Measurements from ENCODE around the gene NFKBIZ.

Gene NFKBIZ

GRCh38 chr3:101827211-101828174 is 21.8 kb upstream of the NFKBIZ start:
- DNase-seq = peak; percentile 89

- DNase-seq = no peak
These were observed 21.0 kb upstream of the NFKBIZ start for GRCh38 chr3:101828276-101828675.

GRCh38 chr3:101828691-101829436 is 20.4 kb upstream of the NFKBIZ start:
- DNase-seq = peak; percentile 73

DNA sequence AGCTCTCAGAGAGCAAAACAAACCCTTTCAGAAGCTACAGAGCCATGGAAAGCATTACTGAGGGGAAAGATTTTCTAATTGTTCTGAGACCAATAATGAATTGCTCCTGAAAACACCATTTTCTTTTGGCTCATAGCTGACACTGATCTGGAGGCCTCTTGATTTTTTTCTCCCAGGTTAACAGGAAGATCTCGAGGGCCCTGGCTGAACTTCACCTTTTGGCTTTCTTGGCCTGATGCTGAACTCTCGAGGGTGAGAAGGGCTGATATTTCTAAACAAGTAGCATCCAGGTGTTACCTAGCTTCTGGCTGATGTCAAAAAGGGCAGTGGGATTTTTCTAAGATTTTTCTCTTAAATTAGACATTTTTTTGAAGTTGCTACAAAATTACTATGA is 19.9 kb upstream of the NFKBIZ start:
- DNase-seq = no peak

DNA sequence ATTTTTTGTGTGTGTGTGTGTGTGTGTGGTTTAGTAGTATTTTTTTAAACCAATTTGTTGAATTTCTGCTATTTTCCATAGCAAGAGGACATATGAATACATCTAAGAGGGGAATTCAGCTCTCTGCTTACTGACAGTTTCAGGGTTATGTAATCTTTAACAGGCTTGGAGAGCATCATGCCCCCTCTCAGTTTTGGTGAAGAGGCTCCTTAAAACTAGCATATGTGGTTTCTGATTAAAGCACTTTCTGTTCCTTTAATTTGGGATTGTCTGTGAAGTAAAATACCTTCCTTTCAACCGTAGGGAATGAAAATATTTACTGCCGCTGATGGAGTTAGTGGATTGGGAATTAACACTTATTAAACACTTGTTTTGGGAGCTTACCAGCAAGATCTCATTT is 19.4 kb upstream of the NFKBIZ start:
- no peak for DNase-seq

DNA sequence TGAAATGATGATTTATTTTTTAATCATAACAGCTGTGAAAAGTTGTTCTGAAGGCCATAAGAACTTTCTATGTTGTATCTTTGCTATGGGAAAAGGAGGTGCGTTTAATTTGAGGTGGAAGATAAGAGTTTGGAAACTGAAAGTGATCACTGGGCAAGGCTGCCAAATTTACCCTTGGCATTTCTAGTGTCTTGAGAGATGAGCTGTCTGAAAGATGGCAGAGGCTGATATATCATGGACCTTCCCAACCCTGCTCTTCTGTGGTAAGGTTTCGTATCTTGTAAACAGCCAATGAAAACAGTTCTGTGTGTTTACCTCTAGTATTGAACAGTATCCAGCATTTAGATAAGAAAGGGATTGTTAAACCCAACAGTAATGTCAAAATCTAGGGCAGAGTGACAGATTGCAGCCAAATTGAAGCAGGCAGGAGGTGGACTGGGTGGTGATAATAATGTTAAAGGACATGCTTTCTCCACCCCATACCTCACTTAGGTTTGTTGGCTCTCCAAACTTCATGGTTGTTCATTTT is 15.8 kb upstream of the NFKBIZ start:
- DNase-seq = no peak

- no peak for DNase-seq
These were observed 13.6 kb upstream of the NFKBIZ start for GRCh38 chr3:101835676-101836075.

GRCh38 chr3:101836160-101836559 is 13.2 kb upstream of the NFKBIZ start:
- no peak for DNase-seq

DNA sequence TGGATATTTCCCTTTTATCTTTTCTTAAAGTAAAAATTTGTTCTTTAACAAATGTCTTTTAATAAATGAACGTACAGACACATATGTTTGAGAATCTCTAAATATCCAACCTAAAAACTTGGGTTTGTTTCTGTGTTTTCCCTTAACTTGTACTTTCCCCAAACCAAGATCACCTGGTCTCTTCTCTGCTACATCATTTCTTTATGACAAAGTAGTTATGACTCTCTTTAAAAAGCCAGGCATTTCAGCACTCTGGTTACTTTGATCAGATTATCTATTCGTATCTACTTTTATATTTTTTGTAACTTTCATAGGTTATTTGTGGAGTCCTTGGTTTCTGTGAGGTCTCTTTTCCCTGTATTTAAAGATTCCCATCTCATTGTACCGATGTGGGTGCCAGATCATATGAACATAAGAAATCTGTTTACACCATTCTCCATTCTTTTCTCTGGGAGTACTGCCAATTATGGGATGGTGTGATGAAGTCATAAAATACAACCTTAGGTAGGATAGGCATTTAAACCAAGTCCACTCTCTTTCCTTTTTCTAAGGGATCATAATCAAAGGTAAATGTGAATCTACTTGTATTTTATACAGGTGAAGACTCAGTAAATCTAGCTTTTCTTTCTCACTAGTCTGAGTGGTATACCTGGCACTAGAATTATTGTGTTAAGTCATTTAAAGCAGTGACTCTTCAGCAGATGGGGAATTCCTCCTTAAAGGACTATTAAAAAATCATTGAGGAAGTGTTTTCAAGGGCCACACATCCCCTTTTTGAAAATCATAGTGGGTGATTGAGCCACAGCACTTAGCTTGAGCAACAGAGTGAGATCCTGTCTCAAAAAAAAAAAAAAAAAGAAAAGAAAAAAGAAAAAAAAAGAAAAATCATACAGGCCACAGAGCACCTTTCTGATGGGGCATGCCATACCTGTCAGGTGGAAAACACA is 12.4 kb upstream of the NFKBIZ start:
- DNase-seq = no peak

GRCh38 chr3:101838691-101839090 is 10.6 kb upstream of the NFKBIZ start:
- no peak for DNase-seq

DNA sequence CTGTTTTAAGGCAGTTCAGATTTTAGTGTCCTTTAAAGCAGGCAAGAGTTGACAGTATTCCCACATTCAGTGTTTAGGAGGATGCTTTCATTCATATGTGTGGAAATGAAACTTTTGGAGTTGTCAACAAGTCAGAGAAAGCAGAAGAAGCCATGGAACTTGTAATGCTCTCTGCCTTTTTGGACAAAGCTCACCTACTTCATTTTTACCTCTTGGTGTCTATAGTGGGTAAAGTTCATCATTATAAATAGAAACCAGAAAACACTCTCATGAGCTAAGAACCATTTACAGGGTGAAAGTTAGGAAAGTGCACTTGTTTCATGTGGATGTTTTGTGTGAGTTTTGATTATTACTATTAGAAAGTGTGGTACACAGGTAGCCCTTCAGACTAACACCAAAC is 9.2 kb upstream of the NFKBIZ start:
- no peak for DNase-seq

- no peak for DNase-seq
These were observed 6.9 kb upstream of the NFKBIZ start for GRCh38 chr3:101842245-101842934.

- no peak for DNase-seq
These were observed 6.4 kb upstream of the NFKBIZ start for GRCh38 chr3:101842935-101843330.

DNA sequence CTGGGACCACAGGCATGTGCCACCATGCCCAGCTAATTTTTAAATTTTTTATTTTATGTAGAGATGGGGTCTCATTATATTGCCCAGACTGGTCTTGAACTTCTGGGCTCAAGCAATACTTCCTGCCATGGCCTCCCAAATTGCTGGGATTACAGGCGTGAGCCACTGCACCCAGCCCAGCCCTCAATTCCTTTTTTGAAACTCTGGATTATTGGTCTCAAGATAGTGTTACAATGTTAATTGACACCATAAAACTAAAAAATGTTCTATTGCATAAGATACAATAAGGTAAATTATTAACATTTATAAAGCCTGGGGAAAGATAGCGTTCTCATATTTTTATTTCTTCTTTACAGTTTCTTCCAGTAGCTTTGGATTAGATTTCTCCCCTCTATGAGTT is 3.9 kb upstream of the NFKBIZ start:
- DNase-seq = no peak

GRCh38 chr3:101846709-101847108 is 2.6 kb upstream of the NFKBIZ start:
- DNase-seq = no peak

DNA sequence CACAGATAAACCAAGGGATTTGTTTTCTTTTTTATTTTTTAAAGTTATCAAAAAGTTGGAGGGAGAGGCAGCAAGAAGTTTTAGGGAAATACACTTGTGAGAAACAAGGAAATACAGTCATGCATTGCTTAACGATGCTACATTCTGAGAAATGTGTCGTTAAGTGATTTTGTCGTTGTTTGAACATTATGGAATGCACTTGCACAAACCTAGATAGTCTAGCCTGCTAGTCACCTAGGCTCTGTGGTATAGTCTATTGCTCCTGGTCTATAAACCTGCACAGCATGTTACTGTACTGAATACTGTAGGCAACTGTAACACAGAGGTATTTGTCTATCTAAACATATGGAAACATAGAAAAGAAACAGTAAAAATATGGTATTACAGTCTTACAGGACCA is 2.0 kb upstream of the NFKBIZ start:
- DNase-seq = no peak

GRCh38 chr3:101848326-101848725 is 988 bp upstream of the NFKBIZ start:
- DNase-seq = no peak

GRCh38 chr3:101849714-101850245 is 466 bp downstream of the NFKBIZ start:
- peak; percentile 58 for DNase-seq

DNA sequence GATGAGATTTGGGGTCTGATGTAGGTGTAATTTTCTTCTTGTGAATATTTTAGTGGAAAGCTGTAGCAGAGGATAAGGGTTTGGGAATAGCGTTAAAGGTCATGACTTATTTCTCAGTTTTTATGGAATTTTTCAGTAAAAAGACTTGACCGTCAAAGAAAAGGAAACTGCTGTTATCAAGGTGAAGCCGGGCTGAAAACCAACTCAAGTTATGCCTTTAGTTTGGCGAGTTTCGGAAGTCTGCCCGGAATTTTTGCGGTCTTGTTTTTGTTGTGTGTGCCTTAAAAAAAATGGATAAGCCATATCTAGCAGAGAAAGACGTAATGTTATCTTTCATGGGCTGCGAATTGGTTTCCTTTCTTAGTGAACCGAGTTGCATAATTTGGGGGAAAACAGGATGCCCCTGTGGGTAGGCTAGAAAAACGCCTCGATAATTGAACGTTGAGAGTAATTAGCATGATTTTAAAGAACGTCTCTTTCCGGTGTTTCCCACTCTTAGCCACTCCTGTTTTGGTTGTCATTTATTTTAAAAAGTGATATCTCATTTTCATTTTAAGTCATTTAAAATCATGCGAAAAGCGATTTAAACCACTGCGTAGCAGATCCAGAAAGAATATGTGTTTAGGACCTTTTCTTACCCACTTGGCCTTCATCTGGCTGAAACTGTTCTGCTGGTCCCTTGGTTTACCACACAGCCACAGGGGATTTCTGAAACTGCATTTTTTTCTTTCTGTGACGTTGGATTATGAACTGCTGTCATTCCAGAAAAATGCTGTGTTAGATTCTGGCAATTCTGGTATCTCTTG is 1.1 kb downstream of the NFKBIZ start:
- peak; percentile 37 for DNase-seq

GRCh38 chr3:101851072-101851770 is 1.9 kb downstream of the NFKBIZ start:
- no peak for DNase-seq
